H7 (cell line): ENCODE results near the gene ARL15. TPM values are rescaled to one million over a fixed set of nuclear protein-coding genes. Genes with fewer than 3 reads are reported as not detected.

Experiments
- DNase-seq: peaks from one replicate; pipeline ENCODE4 v3.0.0; 2012
- H3K27me3 ChIP-seq: 2 replicates; pipeline ENCODE4 v1.6.0; 2011; ENCODE audit warnings: mild to moderate bottlenecking, low read length; ENCODE audit not compliant: control insufficient read depth, insufficient read depth
- H3K36me3 ChIP-seq: replicated peaks from 2 replicates; pipeline ENCODE4 v1.5.1; 2011; ENCODE audit warnings: low read length; ENCODE audit not compliant: control insufficient read depth, insufficient read depth
- H3K4me3 ChIP-seq: 2 replicates; pipeline ENCODE4 v1.5.1; 2011; ENCODE audit warnings: low read depth, mild to moderate bottlenecking, control low read depth, low read length, moderate library complexity; ENCODE audit not compliant: insufficient read depth
- total RNA-seq: library from RNA; depleted of rRNA; stranded (reverse); fragments of >200 nt; shearing (Covaris generic); gene quantifications from 2 replicates; pipeline ENCODE4 v1.2.3, GENCODE V29; 2014

The ARL15 gene
- total RNA-seq, 1 experiment from 2014 or later: 21.6 TPM

GRCh38 chr5:54282876-54283275, 27.5 kb downstream of the ARL15 start:
- Histone ChIP-seq H3K36me3 (no peaks in the 10 kb centered on the region), H3K27me3 (no peaks in the 10 kb centered on the region), H3K4me3 (no peak overlapping the region)
- no peak for DNase-seq

DNA sequence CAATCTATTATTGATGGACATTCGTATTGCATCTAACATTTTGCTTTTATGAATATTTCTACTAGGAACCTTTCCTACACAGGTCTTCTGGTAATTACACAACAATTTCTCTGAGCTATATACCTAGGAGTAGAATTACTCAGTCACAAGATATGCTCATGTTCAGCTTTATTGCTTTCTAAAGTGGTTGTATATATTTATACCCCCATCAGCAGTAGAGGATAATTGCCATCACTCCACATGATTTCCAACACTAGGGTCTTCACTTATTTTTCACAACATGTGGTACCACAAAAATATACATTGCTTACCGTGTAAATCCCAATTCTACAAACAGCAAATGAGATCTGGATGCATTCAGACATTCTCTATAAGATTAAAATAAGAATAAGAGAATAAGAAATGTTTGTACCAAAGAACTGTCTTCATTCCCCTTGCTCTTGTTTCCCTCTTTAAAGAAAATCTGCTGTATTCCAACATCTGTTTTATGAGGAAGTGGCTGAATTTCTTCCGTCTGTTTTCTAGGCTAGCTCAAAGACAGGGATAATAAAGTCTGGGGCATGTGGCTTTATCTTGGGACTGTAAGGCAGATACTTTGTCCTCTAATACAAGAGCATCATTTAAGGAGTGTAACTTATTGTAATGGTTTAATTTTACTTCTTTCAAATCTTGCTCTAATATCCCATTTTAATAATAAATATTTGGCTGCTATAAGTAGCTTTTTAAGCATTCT, 28.2 kb downstream of the ARL15 start:
- H3K4me3 ChIP-seq: no peak overlapping the region
- no peak for DNase-seq
- no peaks in the 10 kb centered on the region for H3K36me3 ChIP-seq
- H3K27me3 ChIP-seq: no peaks in the 10 kb centered on the region

GRCh38 chr5:54279960-54280359, 30.4 kb downstream of the ARL15 start:
- H3K36me3 ChIP-seq: no peaks in the 10 kb centered on the region
- no peak overlapping the region for H3K4me3 ChIP-seq
- H3K27me3 ChIP-seq: no peaks in the 10 kb centered on the region
- DNase-seq: no peak

DNA sequence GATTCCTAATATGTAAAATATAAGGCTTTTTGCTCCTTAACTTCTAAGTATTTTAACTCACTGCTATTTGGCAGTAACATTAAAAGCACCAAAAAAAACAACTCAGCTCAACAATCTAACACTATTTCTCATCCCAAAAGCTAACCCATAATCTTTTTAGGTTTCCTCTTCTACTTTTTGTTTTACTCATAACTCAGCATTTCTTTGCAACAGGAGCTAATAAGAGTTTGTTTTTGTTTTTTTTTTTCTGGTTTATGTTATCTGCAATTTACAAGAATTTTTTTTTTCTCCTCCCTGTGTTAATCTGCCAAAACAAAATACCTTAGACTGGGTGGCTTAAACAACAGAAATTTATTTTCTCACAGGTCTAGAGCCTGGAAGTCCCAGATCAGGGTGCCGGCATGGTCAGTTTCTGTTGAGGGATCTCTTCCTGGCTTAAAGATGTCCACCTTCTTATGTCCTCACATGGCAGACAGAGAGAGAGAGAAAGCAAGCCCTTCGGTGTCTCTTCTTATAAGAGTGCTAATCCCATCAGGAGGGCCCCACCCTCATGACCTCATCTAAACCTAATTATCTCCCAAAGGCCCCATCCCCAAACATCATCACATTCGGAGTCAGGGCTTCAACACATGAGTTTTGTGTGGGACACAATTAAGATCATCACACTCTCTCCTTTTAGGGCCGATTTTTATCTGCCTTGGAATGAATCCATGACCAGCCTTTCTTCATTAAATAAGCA, 31.2 kb downstream of the ARL15 start:
- H3K36me3 ChIP-seq: no peaks in the 10 kb centered on the region
- DNase-seq: no peak
- no peaks in the 10 kb centered on the region for H3K27me3 ChIP-seq
- no peak overlapping the region for H3K4me3 ChIP-seq

GRCh38 chr5:54278036-54278830, 32.1 kb downstream of the ARL15 start:
- Histone ChIP-seq H3K36me3 (no peaks in the 10 kb centered on the region), H3K4me3 (no peak overlapping the region), H3K27me3 (no peaks in the 10 kb centered on the region)
- DNase-seq: no peak

DNA sequence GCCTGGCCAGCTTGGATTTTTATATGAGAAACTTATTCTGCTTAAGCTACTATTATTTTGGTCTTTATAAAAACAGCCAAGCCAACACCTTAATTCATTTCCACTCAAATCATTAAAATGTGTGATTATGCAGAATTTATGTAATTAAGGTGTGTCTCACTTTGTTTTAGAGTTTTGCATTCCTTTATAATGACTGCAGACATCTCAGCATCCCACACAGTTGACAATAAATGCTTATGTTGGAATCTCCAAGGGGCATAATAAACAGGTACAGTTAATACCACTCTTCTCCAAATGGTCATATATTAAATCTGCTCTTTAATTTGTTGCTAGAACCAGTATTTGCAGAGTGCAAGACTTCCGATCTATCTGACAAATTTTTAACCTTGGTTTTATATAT, 34.3 kb downstream of the ARL15 start:
- DNase-seq: no peak
- no peaks in the 10 kb centered on the region for H3K36me3 ChIP-seq
- no peak overlapping the region for H3K4me3 ChIP-seq
- no peaks in the 10 kb centered on the region for H3K27me3 ChIP-seq

DNA sequence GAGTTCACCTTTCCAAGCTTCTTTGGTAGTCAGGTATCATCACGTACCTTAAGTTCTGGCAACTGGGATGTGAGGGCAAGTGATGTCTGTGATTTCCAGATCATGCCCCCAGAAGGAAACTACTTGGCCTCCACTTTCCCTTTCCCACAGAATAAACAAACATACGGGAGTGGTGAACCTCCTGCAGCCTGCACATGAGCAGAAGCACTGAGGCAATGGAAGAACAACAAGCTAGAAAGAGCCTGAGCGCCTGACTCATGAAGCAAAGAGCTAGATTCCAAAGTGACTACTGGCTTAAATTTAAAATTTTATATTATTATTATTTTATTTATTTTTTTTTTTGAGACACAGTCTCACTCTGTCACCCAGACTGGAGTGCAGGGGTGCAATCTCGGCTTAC, 35.0 kb downstream of the ARL15 start:
- Histone ChIP-seq H3K36me3 (no peaks in the 10 kb centered on the region), H3K27me3 (no peaks in the 10 kb centered on the region), H3K4me3 (no peak overlapping the region)
- DNase-seq: no peak

- H3K36me3 ChIP-seq: no peaks in the 10 kb centered on the region
- H3K4me3 ChIP-seq: no peak overlapping the region
- H3K27me3 ChIP-seq: no peaks in the 10 kb centered on the region
- DNase-seq: no peak
Measured at GRCh38 chr5:54274944-54275343, 35.4 kb downstream of the ARL15 start.

DNA sequence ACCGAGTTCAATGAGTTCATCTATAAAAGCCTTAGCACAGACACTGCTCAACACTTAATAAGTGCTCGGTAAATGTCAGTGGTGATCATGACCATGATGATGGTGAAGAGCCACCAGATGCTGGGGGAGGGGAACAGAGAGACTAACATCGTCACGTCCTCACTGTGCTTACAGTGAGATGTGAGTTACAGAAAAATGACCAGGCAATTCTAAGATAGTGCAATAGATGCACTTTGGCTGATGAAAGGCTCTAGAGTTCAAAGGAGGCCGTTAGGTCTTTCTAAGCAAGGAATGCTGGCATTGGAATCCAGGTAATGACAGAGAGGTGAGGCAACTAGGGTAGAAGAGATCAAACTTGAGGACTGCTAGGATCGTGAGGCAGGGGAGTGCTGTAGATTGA, 36.7 kb downstream of the ARL15 start:
- no peaks in the 10 kb centered on the region for H3K36me3 ChIP-seq
- no peaks in the 10 kb centered on the region for H3K27me3 ChIP-seq
- no peak overlapping the region for H3K4me3 ChIP-seq
- DNase-seq: no peak

DNA sequence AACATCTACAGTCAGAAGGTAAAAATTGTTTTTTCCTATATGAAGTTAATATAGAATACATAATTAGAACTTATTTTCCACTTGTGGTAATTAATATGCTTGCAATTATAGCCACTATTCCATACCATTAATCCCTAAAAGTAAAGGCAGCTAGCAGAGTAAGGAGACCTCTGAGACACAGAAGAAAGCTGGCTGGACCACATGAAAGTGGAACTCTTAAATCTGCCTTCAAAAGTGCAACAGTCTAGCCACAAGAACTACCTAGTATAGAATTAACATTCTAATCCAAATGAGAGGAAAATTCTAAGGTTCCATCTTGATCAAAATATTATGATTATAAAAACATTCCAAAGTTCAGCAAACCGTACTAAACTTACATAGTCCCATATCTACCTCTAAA, 37.6 kb downstream of the ARL15 start:
- no peaks in the 10 kb centered on the region for H3K27me3 ChIP-seq
- no peak overlapping the region for H3K4me3 ChIP-seq
- no peaks in the 10 kb centered on the region for H3K36me3 ChIP-seq
- DNase-seq: no peak

- no peaks in the 10 kb centered on the region for H3K27me3 ChIP-seq
- DNase-seq: no peak
- no peaks in the 10 kb centered on the region for H3K36me3 ChIP-seq
- H3K4me3 ChIP-seq: no peak overlapping the region
Measured at GRCh38 chr5:54270326-54270725, 40.0 kb downstream of the ARL15 start.

DNA sequence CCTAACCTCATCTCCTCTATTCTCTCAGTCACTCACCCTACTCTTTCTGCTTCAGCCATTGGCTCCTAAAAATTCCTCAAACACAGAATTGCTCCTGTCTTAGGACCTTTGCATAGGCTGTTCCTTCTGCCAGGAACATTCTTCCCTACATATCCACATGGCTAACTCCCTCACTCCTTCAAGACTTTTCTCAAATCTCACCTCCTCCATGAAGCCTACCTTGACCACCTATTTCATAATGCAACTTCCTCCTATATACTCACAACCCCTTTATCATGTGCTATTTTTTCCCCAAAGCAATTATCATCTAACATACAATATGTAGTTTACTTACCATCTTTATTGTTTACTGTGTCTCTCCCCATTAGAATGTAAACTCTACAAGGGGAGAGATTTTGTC, 45.8 kb downstream of the ARL15 start:
- H3K4me3 ChIP-seq: no peak overlapping the region
- H3K36me3 ChIP-seq: no peaks in the 10 kb centered on the region
- DNase-seq: no peak
- H3K27me3 ChIP-seq: no peaks in the 10 kb centered on the region

DNA sequence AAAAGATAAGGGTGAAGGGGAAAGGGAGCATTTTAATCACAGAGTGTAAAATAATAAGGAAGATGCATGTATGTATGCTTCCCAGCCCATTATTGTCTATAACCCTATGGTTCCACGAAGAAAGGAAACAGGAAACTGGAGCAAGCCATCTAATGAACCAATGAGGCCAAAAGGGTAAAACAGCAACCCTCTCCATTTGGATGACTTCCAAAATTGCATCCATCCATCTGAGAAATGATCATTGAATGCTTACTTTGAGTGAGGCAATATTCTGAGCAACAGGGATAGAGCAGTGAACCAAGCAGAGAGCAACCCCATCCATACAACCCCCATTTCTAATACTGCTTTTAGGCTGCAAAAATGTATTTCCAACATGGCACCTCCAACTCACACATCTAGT, 46.9 kb downstream of the ARL15 start:
- no peak overlapping the region for H3K4me3 ChIP-seq
- H3K36me3 ChIP-seq: no peaks in the 10 kb centered on the region
- no peak for DNase-seq
- no peaks in the 10 kb centered on the region for H3K27me3 ChIP-seq

DNA sequence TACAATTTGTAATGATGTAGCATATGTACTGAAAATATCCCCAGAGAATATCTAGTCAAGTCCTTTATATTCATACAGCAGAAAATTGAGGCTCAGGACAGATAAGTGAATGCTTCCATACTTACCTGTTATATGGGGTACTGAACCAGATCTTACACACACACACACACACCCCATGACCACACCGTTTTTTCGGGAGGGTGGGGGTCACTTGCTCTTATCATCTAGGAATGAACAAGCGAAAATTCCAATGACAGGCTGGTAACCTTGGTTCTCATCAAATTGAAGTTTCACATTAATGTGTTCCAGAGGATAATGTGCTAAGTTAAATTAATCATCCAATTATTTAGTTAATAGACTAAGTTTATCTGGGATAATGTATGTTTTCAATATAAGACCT, 48.8 kb downstream of the ARL15 start:
- DNase-seq: no peak
- Histone ChIP-seq H3K4me3 (no peak overlapping the region), H3K27me3 (no peaks in the 10 kb centered on the region), H3K36me3 (no peaks in the 10 kb centered on the region)

GRCh38 chr5:54259981-54260380, 50.4 kb downstream of the ARL15 start:
- DNase-seq: no peak
- no peak overlapping the region for H3K4me3 ChIP-seq
- no peaks in the 10 kb centered on the region for H3K27me3 ChIP-seq
- no peaks in the 10 kb centered on the region for H3K36me3 ChIP-seq
